ENCODE measurements around the gene MUSTN1. TPM values are rescaled to one million over a fixed set of nuclear protein-coding genes. Genes with fewer than 3 reads are reported as not detected.

The MUSTN1 gene
- total and polyA plus RNA-seq, 2 of the 13 experiments (the other 11 are each of a cell fraction or from before 2014, with no cell fraction given) = 0.84 to 1.4 TPM

DNA sequence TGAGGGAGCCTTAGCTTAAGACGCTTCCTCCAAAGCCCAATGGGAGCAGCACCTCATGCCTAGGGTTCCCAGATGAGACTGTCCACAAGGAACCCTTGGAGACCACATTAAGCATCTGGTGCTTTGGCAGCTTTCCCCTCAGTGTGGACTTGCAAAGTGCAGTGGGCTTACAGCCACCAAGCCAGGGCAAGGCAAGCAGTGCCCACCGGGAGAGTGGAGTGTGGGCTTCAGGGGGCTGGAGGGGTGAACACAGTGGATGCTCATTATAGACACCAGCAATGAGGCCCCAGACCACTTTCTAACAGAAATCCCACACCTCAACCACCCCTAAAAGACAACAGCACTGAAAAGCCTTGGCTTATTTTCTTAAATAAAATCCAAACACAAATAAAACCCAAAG, 9.1 kb upstream of the MUSTN1 start:
- Histone ChIP-seq H3K4me2 (ENCODE audit: low read depth, low read length) (no peak overlapping the region), H4K20me1 (ENCODE audit: insufficient read depth, low read length) (no peaks in the 10 kb centered on the region), H3K79me2 (ENCODE audit: insufficient read depth, low read length) (no peaks in the 10 kb centered on the region), H3K4me1 (ENCODE audit: insufficient read depth, low read length) (peaks cover 26% of the 10 kb centered on the region), H3K27me3 (ENCODE audit: control insufficient read depth in 1 of 2, insufficient read depth in 2 of 2, low read length in 2 of 2) (no peaks in the 10 kb centered on the region), H3K4me3 (replicated peaks in 1 of 3; ENCODE audit: insufficient read depth in 1 of 3, low read depth in 2 of 3, low read length in 3 of 3) (no peak overlapping the region), H3K9me3 (ENCODE audit: low read length) (no peaks in the 10 kb centered on the region), H3K27ac (ENCODE audit: extremely low read length, insufficient read depth, low read length) (no peak overlapping the region), H3K36me3 (replicated peaks in 1 of 2; ENCODE audit: control insufficient read depth in 1 of 2, insufficient read depth in 2 of 2, low read length in 2 of 2) (peaks cover 1 to 4% of the 10 kb centered on the region in 2 experiments; a peak in 1 of 5 replicates), H3K9ac (ENCODE audit: insufficient read depth, low read depth, low read length) (no peak overlapping the region), H2AFZ (ENCODE audit: low read length) (no peak overlapping the region)
- BruUV-seq (replicated peaks) = no TSS peak
- no peak for DNase-seq (ENCODE audit: low spot score)
- intact Hi-C loops (cut with micrococcal nuclease; ENCODE audit: unreplicated experiment) (loop anchor here (2.0 kb wide), 1 partner anchor 15 kb away; no protein-coding TSS in a partner anchor), in situ Hi-C loops (cut with HindIII; ENCODE audit: extremely low pct_ligation_motif_present, low pct_unique_long_range_greater_than_20kb) (no loop called here)
- TF ChIP-seq, protein P1, sequence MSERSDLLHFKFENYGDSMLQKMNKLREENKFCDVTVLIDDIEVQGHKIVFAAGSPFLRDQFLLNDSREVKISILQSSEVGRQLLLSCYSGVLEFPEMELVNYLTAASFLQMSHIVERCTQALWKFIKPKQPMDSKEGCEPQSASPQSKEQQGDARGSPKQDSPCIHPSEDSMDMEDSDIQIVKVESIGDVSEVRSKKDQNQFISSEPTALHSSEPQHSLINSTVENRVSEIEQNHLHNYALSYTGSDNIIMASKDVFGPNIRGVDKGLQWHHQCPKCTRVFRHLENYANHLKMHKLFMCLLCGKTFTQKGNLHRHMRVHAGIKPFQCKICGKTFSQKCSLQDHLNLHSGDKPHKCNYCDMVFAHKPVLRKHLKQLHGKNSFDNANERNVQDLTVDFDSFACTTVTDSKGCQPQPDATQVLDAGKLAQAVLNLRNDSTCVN (CRISPR knock-in tag; IDR thresholded peaks at IDR 0.05; ENCODE audit: borderline replicate concordance) = no peak
- TF ChIP-seq POGZ (CRISPR knock-in tag; IDR thresholded peaks at IDR 0.05) (no peak), ISL2 (CRISPR knock-in tag; IDR thresholded peaks at IDR 0.05) (no peak), BCL3 (CRISPR knock-in tag; IDR thresholded peaks at IDR 0.05) (no peak), MED1 (CRISPR knock-in tag; IDR thresholded peaks at IDR 0.05) (no peak), ZFP90 (CRISPR knock-in tag; IDR thresholded peaks at IDR 0.05; ENCODE audit: borderline replicate concordance) (no peak), SMARCC2 (IDR thresholded peaks at IDR 0.05) (no peak), ZNF841 (CRISPR knock-in tag; IDR thresholded peaks at IDR 0.05; ENCODE audit: borderline replicate concordance) (no peak), SMYD3 (CRISPR knock-in tag; IDR thresholded peaks at IDR 0.05) (no peak), KDM3A (CRISPR knock-in tag; IDR thresholded peaks at IDR 0.05; ENCODE audit: low read depth) (no peak), ZNF264 (CRISPR knock-in tag; IDR thresholded peaks at IDR 0.05) (no peak), HIC2 (CRISPR knock-in tag; IDR thresholded peaks at IDR 0.05; ENCODE audit: low read depth) (no peak), WIZ (CRISPR knock-in tag; IDR thresholded peaks at IDR 0.05) (no peak), FOXO1 (CRISPR knock-in tag; IDR thresholded peaks at IDR 0.05) (no peak)
- ATAC-seq = no peak
- WGBS (ENCODE audit: low lambda C conversion rate) = 93% methylated on average over 2 of the region's 2 CpGs
- CTCF ChIA-PET (ENCODE audit: low intra/inter-chr PET ratio, low total read pairs) = no interaction called here
- POLR2A ChIA-PET = no interaction called here
- no peak for FAIRE-seq
